Stimulated activated CD8-positive, alpha-beta memory T cell treated with anti-CD3 and anti-CD28 coated beads, Interleukin-4, amount 100 ng/mL, for 48 hours (primary cell): ENCODE measurements around the gene S1PR1.

Experiments used
- DNase-seq: peaks from one replicate; pipeline ENCODE4 v3.0.0-alpha.2; 2020

S1PR1 gene

DNA sequence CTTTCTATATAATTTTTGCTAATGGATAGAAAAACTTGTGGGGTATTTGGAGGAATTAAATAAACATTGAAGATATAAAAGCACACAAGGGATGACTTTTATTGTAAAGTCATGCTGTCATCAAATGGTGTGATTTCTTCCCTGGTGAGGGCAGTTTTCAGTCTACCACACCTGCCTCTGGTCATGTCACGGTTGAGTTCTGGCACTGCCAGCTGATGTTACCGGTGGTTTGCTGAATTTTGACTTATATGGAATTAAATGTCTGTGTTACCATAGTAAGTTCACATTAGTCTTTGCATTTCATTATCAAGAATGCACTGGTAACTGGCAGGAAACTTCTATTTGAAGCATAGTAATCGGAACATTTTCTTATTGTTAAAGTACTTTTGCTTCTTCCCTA is 13.4 kb downstream of the S1PR1 start:
- DNase-seq = no peak

DNA sequence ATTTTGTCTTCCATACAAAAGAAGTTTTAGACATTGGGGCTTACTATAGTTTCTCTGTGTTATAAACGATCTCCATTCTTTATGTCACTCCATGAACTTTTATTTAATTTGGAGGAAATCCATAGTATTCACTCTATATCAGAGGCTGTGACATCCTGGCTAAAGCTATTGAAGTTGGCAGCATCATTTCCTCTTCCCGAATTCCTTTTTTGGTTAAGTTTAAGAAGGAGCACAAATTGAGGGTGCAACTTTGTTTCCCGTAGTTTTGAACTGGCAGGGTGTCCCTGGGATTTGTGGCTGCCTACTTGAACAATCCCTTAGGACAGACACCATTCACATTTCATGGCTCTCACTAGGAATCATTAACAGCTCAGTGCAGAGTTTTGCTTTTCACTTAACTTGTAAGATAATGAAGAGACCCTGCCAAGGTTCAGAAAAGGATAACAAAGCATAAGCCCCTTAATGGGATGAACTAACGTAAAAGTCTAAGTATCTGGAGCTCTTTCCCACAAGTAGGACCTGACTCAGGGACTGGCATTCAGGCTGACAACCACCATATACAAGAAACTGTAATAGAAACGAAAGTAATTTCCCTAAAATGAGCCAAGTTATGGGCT is 13.9 kb downstream of the S1PR1 start:
- DNase-seq = no peak

DNA sequence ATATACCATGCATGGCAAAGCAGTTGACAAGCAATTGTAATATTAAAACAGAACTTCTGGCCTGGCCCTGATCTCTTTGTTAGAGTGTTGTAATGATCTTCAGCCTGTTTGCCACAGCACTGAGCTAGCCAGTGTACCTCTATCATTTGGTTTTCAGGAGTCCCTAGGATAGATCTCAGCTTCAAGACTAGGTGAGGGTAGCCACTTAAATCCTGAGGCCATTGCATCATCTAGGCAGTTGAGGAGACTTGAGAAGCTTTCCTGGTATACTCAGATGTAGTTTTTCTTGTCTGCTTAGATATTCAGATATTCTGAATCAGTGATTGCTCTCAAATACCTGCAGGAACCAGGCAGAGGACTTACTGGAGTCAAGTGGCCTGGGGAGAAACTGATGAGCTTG is 14.7 kb downstream of the S1PR1 start:
- no peak for DNase-seq

DNA sequence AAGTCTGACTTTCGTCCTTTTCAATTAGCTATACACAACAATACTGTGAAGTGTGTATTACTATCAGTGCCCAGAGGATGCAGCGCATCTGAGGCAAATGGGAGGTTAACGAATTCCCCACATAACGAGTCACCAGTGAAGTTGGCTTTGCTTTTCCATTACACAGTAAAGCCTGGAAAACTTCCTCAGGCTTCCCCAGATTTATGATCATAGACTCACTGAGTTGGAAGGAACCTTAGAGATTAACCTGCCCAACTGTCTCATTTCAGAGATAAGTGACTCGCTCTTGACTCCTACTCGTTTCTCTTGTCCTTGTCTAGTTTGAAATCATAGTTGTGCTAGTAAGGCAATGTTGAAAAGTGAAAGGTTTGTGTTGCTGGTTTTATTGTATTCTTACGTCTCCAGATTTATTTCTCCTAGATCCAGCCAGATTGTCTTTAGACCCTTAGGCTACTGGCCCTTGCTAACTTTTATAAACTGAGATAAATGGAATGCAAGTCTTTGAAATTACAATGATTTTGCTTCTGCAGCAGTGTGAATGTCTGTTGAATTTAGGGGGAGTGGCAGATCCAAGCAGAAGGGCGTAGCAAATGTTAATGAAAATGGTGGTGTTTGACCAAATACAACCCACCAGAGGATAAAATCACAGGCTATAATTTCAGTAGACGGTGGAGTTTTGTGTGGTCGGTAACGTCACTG is 17.3 kb downstream of the S1PR1 start:
- no peak for DNase-seq

DNA sequence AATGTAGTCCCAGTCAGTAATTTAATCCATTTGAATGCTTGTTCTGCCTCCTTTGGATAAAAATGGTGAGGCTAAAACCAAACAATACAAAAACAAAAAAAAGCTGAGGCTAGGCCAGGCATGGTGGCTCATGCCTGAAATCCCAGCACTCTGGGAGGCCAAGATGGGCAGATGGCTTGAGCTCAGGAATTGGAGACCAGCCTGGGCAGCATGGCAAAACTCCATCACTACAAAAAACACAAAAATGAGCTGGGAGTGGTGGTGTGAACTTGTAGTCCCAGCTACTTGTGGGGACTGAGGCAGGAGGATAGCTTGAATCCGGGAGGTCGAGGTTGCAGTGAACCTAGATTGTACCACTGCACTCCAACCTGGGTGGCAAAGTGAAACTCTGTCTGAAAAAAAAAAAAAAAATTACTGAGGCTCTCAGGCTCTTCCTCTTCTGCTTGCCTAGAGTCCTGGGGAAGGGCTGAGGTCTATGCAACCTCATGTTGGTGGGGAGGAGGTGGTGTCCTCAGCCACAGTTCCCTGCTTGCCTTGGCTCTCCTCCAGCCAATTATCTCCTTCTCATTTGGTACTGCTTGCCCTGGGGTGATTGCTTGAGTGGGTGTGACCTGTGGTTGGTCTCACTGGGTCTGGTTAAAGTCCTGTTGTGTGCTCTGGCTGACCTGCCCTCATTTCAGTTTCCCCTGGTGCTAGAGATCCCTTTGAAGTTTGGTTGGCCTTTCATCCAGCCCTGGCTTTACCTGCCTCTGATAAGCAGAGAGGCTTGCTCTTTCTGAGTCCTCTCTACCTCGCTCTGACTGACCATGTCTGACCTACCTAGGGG is 20.9 kb downstream of the S1PR1 start:
- no peak for DNase-seq

GRCh38 chr1:101259744-101260148 is 22.9 kb downstream of the S1PR1 start:
- DNase-seq = no peak

- no peak for DNase-seq
Observed at GRCh38 chr1:101260556-101261350, 23.9 kb downstream of the S1PR1 start.

DNA sequence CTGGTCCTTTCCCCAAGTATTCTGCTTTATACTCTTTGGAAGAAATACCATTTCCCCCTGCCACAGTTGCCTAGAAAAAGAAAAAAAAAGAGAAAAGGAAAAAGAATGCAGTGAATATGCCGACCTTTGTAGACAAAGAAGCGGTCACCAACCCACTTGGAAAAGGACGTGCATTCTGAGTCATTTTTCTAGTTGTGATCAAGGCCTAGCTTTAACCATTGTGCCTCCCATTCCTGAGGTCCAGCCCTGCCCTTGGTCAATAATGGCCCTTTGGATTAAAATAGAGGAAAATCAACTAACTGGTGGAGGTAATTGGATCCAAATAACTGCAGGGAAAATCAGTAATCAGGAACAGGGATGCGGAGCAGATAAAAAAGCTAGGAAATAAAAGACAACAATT is 24.8 kb downstream of the S1PR1 start:
- no peak for DNase-seq

DNA sequence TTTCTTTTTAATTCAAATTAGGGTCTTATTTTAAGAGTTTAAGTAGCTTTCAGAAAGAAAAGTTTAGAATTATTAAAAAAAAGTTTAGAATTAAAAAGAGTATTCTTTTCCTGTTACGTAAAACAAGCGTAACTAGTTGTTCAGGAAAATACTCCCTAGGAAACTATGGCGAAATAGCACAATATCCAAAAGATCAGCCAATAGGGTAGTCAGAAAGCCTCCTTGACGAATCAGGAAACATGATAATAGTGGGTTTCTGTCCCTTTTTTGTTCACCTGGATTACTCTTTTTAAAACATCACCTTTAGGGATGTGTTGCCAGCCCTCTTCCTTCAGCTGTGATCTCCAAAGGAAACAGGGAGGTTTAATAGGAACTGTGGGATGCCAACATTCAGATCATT is 25.2 kb downstream of the S1PR1 start:
- no peak for DNase-seq

DNA sequence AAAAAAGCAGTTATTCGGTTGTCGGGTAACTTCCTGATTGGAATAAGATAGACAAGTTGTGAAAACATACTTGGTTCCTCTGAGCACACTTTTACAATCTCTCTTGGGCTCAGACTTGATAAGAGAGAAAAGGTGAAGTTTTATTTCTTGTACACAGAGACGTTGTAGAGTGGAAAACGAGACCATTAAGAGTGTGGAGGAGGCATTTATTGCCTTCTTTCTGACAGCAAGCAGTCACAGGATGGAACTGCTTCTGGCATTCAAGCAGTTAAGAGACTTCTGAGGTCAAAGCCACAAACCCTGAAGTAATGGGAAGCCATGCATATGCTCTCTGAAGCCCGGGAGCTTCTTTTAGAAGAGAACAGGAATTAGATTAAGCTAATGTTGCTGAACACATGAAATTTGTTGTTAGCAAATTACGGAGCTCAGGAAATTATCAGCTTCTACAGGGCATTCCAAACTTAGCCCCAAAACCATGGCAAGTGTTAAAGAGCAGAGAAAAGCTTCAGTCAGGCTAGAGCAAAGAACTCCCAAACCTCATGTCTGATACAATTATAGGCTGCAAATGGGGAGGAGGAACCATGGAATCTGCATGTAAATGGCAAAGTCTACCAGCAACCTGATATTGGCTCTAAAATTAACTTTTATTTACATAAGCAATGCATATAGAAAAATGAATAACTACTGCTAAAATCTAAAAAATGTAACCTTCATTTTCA is 26.0 kb downstream of the S1PR1 start:
- DNase-seq = no peak

GRCh38 chr1:101264697-101265096 is 27.9 kb downstream of the S1PR1 start:
- DNase-seq = no peak

GRCh38 chr1:101265684-101266083 is 28.9 kb downstream of the S1PR1 start:
- DNase-seq = no peak

DNA sequence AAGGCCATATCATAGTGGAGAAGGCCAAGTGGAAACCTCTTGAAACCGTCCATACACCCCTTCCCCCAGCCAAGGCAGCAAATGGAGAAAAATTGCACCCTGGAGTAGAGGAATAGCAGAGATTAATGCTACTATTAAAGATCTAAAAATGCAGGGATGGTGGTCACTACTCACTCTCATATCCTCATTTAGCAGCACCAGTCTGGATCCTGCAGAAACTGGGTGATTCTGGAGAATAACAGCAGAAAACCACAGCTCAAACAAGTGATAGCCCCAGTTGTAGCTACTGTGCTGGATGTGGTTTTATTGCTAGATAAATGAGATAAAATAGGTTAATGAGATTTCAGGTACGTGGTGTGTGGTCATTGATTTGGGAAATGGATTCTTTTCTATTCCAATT is 30.3 kb downstream of the S1PR1 start:
- no peak for DNase-seq

DNA sequence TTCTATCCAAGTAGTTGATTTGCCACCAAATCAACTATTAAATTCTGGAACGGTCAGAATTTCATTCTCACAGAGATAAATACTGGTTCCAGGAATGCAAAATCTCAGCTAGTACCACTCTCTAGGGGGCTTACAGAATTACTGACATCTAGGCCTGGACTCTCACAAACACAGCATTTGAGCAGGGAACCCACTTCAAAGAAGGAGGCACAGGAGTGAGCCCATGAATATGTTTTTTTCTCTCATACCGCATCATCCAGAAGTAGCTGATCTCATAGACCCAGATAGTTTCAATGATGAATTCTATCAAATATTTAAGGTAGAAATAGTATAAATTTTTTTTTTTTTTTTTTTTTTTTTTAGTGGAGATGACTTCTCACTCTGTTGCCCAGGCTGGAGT is 32.1 kb downstream of the S1PR1 start:
- no peak for DNase-seq

DNA sequence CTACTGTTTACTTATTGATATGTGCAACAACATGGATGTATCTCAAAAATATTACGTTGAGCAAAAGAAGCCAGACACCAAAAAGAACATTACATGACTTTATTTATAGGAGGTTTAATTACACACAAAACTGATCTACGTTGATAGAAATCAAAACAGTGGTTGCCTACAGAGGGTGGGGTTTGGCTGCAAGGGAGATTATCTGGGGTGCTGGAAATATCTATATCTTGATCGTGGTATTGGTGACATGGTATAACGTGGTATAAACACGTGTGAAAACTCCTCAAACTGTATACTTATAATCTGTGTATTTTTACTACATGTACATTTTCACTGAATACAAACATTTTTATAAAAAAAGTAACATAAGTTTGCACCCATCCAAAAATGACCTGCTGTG is 38.9 kb downstream of the S1PR1 start:
- DNase-seq = no peak

DNA sequence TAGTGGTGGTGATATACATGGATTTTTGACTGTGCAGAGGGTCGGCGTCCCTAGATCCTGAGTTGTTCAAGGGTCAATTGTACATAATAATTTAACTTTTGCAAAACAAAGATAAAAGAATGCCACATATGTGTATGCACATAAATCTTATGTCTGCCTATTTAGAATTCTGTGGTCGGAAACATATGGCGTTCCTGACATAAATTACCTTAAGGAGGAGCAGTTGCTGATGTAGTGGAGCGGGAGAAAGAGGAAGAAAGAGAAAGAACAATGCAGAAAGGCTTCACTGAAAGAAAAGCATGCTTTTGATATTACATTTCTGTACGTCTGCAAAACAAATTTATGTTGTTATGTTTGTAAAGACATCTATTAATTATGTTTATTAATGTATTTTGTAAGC is 40.0 kb downstream of the S1PR1 start:
- no peak for DNase-seq

DNA sequence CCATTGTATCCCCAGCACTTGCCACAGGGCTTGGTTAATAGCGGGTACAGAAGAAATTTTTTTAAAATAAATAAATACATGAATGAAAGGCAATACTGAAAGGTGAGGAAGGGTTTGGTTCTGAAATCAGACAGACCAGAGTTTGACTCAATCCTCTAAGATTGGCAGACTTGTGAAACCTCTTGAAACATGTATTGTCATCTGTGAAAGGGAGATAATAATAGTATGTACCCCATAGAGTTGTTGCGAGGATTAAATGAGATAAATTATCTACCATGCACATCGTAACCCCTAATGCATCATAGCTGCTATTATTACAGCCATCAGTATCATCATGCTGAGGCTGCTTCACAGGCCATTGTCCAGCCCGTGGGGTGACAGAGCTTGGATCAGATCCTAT is 41.4 kb downstream of the S1PR1 start:
- no peak for DNase-seq

GRCh38 chr1:101278845-101279244 is 42.0 kb downstream of the S1PR1 start:
- DNase-seq = no peak

DNA sequence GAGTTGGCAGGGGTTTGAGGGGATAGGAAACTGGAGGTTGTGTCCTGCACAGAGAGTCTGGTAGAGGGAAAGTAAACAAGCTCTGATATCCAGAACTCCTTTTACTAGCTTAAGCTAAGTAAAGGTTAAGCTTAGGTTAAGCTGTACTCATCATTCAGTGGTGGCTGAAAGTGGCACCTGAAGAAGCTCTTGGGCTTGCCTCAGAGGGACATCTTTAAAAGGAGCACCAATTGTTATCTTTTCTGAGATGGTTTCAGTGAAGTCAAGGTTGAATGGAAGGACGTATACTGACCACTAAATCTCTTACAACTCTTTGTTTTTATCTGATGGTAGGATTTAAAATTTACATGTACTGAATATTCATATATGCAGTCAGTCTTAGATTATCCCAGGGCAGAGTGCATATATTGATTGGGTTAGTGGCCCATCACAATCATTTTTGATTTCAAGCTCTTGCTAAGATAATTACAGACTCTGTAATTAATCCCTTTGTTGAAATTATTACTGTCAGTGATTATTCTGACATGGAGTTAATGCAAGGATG is 43.3 kb downstream of the S1PR1 start:
- no peak for DNase-seq

DNA sequence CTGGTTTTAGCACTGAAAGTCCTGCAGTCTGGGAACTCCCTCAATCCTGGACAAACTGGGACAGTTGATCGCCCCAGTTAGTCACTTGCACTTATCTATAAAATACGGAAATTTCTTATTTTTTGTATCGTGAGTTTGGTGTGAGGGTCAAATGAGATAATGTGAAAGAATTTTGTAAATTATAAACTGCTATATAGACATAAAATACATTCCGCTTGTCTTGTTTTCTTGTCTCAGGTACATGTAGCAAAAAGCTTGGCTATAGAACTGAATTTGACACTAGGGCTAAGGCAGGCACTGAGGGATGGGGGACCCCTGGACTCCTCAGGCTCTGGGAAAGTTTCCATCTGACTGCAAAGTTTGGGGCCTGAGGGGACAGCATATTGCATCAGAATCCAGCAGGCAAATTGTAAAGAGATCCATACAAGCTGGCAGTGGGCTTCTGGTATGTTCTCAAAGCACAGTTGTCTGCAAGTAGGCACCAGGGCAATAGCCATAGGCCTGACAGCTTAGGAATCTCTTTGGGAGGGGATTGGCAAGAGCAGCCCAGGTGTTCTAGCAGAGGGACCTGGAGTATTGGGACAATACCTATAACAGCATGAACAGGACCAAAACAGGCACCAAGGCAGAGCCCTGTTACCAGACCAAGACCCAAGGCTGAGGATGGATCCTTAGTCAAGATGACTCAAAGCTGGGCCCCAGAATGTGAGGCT is 44.3 kb downstream of the S1PR1 start:
- DNase-seq = no peak

- no peak for DNase-seq
Observed at GRCh38 chr1:101281751-101282150, 44.9 kb downstream of the S1PR1 start.
